HCT116 (cell line): ENCODE data around the gene LRIG3. TPM values are rescaled to one million over a fixed set of nuclear protein-coding genes. Genes with fewer than 3 reads are reported as not detected.

Experiments
- ATAC-seq: fragments of 200-7000 bp; cut with Tn5 transposase; 2 replicates; pipeline ENCODE4 v1.9.1; 2020; ENCODE audit warnings: mild to moderate bottlenecking, moderate library complexity
- BruUV-seq: library from RNA; stranded (reverse); fragments of 400-500 nt; replicated peaks from 2 replicates; lab custom pipeline; 2021; lab: Mats Ljungman, UMichigan
- CTCF ChIA-PET: fragments of 300-600 bp; sonication (Branson Sonifier 250); formaldehyde crosslinking; loops from one replicate; lab custom pipeline; 2021; ENCODE audit warnings: antibody characterized with exemption; lab: Charles Lee
- POLR2A ChIA-PET: fragments of 300-600, 350-600 bp; sonication (Branson Sonifier 250); formaldehyde crosslinking; loops from one replicate; lab custom pipeline; 2021; ENCODE audit warnings: antibody characterized with exemption; lab: Charles Lee
- RAD21 ChIA-PET, 2 experiments: fragments of 300-600 bp; sonication (Branson Sonifier 250); formaldehyde crosslinking; loops; one replicate each; lab custom pipeline; 2023; ENCODE audit warnings: low total read pairs in 2 of 2; ENCODE audit not compliant: uncharacterized antibody in 2 of 2, unreplicated experiment in 2 of 2, low non-redundant PET in 1 of 2; lab: Charles Lee
- DNase-seq: peaks from one replicate; pipeline ENCODE4 v3.0.0-alpha.2; 2010; ENCODE audit warnings: low read depth, low spot score
- H2AFZ ChIP-seq: fragments of 200-600 bp; shearing (Covaris generic), sonication (generic); 2 replicates; pipeline ENCODE4 v1.6.1; 2017; ENCODE audit warnings: low read depth, mixed run types, mixed read lengths, antibody characterized with exemption, low read length; ENCODE audit not compliant: poor library complexity, severe bottlenecking
- H3K27ac ChIP-seq: 2 replicates; pipeline ENCODE4 v1.5.1; 2012; ENCODE audit warnings: low read depth, low read length
- H3K27me3 ChIP-seq: fragments of 200-600 bp; sonication (generic); 2 replicates; pipeline ENCODE4 v1.6.1; 2016; ENCODE audit warnings: mixed run types, low read length, mixed read lengths; ENCODE audit not compliant: insufficient read depth
- H3K36me3 ChIP-seq, 2 experiments: fragments of 200-500 bp in 1 of 2; fragments of 200-600 bp in 1 of 2; sonication (Bioruptor generic) in 1 of 2; sonication (generic) in 1 of 2; 2 replicates each; pipeline versions ENCODE4 v1.5.1 to v1.6.1; 2014 to 2016; ENCODE audit warnings: low read length in 2 of 2, inconsistent platforms in 1 of 2, mixed read lengths in 1 of 2, mixed run types in 1 of 2; ENCODE audit not compliant: insufficient read depth in 2 of 2, control insufficient read depth in 1 of 2
- H3K4me1 ChIP-seq, 2 experiments: fragments of 200-600 bp in 1 of 2; sonication (generic) in 1 of 2; 2 replicates each; pipeline versions ENCODE4 v1.5.1 to v1.6.1; 2012 to 2017; ENCODE audit warnings: low read length in 2 of 2, inconsistent platforms in 1 of 2, mild to moderate bottlenecking in 1 of 2, mixed read lengths in 1 of 2, mixed run types in 1 of 2, moderate library complexity in 1 of 2; ENCODE audit not compliant: insufficient read depth in 2 of 2, control insufficient read depth in 1 of 2
- H3K4me2 ChIP-seq: fragments of 200-600 bp; sonication (generic); 2 replicates; pipeline ENCODE4 v1.6.1; 2017; ENCODE audit warnings: mixed run types, low read length, mixed read lengths
- H3K4me3 ChIP-seq, 2 experiments: fragments of 200-600 bp in 1 of 2; sonication (generic) in 1 of 2; replicated peaks in 1 of 2; 2 replicates each; pipeline ENCODE4 v1.5.1; 2011 to 2016; ENCODE audit warnings: low read length in 2 of 2, control low read depth in 1 of 2, low read depth in 1 of 2, mild to moderate bottlenecking in 1 of 2, mixed read lengths in 1 of 2, mixed run types in 1 of 2
- H3K79me2 ChIP-seq: fragments of 200-600 bp; sonication (generic); 2 replicates; pipeline ENCODE4 v1.6.1; 2017; ENCODE audit warnings: mild to moderate bottlenecking, mixed run types, low read length, moderate library complexity, mixed read lengths; ENCODE audit not compliant: insufficient read depth
- H3K9ac ChIP-seq: fragments of 200-600 bp; sonication (generic); 2 replicates; pipeline ENCODE4 v1.6.1; 2016; ENCODE audit warnings: low read length, mixed read lengths
- H3K9me2 ChIP-seq: fragments of 200-600 bp; sonication (generic), shearing (Covaris generic); 2 replicates; pipeline ENCODE4 v1.6.1; 2017; ENCODE audit warnings: mixed run types, mild to moderate bottlenecking, moderate library complexity; ENCODE audit not compliant: insufficient read depth
- H3K9me3 ChIP-seq, 2 experiments: fragments of 200-500 bp in 1 of 2; fragments of 200-600 bp in 1 of 2; sonication (Bioruptor generic) in 1 of 2; sonication (generic) in 1 of 2; 2 replicates each; pipeline ENCODE4 v1.6.1; 2014 to 2017; ENCODE audit warnings: low read length in 2 of 2, mixed read lengths in 2 of 2, inconsistent platforms in 1 of 2, low read depth in 1 of 2, mild to moderate bottlenecking in 1 of 2, mixed run types in 1 of 2, moderate library complexity in 1 of 2; ENCODE audit not compliant: control insufficient read depth in 1 of 2, insufficient read depth in 1 of 2
- H4K20me1 ChIP-seq: fragments of 200-600 bp; sonication (generic), shearing (Covaris generic); 2 replicates; pipeline ENCODE4 v1.6.1; 2017; ENCODE audit warnings: mixed run types, mild to moderate bottlenecking, moderate library complexity; ENCODE audit not compliant: insufficient read depth
- CBX3 ChIP-seq: IDR thresholded peaks from 2 replicates; pipeline ENCODE4 v1.6.1; 2012; ENCODE audit warnings: low read depth
- CEBPB ChIP-seq: IDR thresholded peaks from 2 replicates; pipeline ENCODE4 v1.6.1; 2012; ENCODE audit warnings: low read depth
- EZH2phosphoT487 ChIP-seq: fragments of 200-600 bp; IDR thresholded peaks from 2 replicates; pipeline ENCODE4 v1.6.1; 2018; ENCODE audit warnings: antibody characterized with exemption, borderline replicate concordance
- JUND ChIP-seq: IDR thresholded peaks from 2 replicates; pipeline ENCODE4 v1.6.1; 2012
- MAX ChIP-seq: IDR thresholded peaks from 2 replicates; pipeline ENCODE4 v1.6.1; 2012
- SRF ChIP-seq: IDR thresholded peaks from 2 replicates; pipeline ENCODE4 v1.6.1; 2012; ENCODE audit warnings: low read depth
- ZBTB33 ChIP-seq: IDR thresholded peaks from 2 replicates; pipeline ENCODE4 v1.6.1; 2011; ENCODE audit warnings: mild to moderate bottlenecking, low read length, moderate library complexity; ENCODE audit not compliant: insufficient replicate concordance; ENCODE audit errors: extremely low read depth
- ZFX ChIP-seq: fragments of 450-650 bp; IDR thresholded peaks from 2 replicates; pipeline ENCODE4 v1.6.1; 2017
- intact Hi-C: fragments of 100-400 bp; cut with micrococcal nuclease; formaldehyde crosslinking; loops from 2 replicates; pipeline ENCODE4 v1.10.0; 2022
- total RNA-seq: library from RNA; stranded (reverse); gene quantifications from one replicate; pipeline ENCODE4 v1.2.1, GENCODE V29; 2021; ENCODE audit not compliant: unreplicated experiment
- TF ChIP-seq, protein P1 (sequence below): IDR thresholded peaks from 2 replicates; pipeline ENCODE4 v1.6.1; 2012

The LRIG3 gene
- total RNA-seq, 1 experiment from 2014 or later = 11.1 TPM

- Histone ChIP-seq H3K4me1 (no peaks in the 10 kb centered on the region), H3K4me3 (no peak overlapping the region), H3K79me2 (peaks cover 6% of the 10 kb centered on the region; the same call in 1 of the 2 replicates), H3K9me2 (no peaks in the 10 kb centered on the region), H3K9me3 (no peaks in the 10 kb centered on the region), H3K27me3 (no peaks in the 10 kb centered on the region), H3K9ac (no peak overlapping the region), H3K27ac (no peak overlapping the region), H2AFZ (no peak overlapping the region), H4K20me1 (no peaks in the 10 kb centered on the region), H3K4me2 (no peak overlapping the region), H3K36me3 (peaks cover 0 to 6% of the 10 kb centered on the region in 2 experiments; a peak in 2 of 4 replicates)
- RAD21 ChIA-PET = no interaction called here
- TF ChIP-seq JUND (no peak), CEBPB (no peak), SRF (no peak), ZFX (no peak), ZBTB33 (no peak), CBX3 (no peak), EZH2phosphoT487 (no peak), MAX (no peak)
- TF ChIP-seq, protein P1, sequence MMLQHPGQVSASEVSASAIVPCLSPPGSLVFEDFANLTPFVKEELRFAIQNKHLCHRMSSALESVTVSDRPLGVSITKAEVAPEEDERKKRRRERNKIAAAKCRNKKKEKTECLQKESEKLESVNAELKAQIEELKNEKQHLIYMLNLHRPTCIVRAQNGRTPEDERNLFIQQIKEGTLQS = no peak
- CTCF ChIA-PET = no interaction called here
- DNase-seq (no peak), ATAC-seq (no peak)
- POLR2A ChIA-PET = no interaction called here
- intact Hi-C loops = loop anchor here (5.0 kb wide), 1 partner anchor 180 kb away; no protein-coding TSS in a partner anchor
- no TSS peak for BruUV-seq
Measured at GRCh38 chr12:58907391-58907790, 12.9 kb downstream of the LRIG3 start.
